Lung microvascular endothelial cell (primary cell): ENCODE measurements around the gene PTGR3. TPM values are rescaled to one million over a fixed set of nuclear protein-coding genes. Genes with fewer than 3 reads are reported as not detected.

Source experiments
- DNase-seq, 2 donors: peaks; one replicate each; pipeline versions ENCODE4 v3.0.0 to v3.0.0-alpha.2; 2010; ENCODE audit warnings: low read depth in 2 of 2
- total RNA-seq: library from RNA; depleted of rRNA; stranded (reverse); fragments of >200 nt; gene quantifications from 2 replicates; pipeline ENCODE4 v1.2.1, GENCODE V29; 2014

The PTGR3 gene
- total RNA-seq, 1 donor from 2014 or later: 10.3 TPM

DNA sequence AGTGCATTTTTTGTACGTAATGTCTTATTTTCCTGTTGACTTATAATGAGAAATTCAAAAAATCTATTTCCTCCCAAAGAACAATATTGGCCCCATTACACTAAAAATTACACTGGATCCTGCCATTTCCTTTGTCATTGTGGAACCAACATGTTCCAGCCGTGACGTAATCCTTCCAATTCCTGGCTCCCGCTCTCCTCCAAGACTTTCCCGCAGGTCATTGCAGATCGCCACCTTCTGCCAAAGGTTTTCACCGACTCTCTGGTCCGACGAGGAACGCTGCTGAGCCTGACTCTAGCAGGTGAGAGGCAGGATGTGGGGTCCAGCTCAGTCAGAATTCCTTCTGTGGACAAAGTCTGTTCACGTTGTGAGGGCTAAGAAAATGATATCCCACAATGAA lies 38.0 kb downstream of the PTGR3 start:
- DNase-seq: peak in 1 of 2 donors; percentile 75

DNA sequence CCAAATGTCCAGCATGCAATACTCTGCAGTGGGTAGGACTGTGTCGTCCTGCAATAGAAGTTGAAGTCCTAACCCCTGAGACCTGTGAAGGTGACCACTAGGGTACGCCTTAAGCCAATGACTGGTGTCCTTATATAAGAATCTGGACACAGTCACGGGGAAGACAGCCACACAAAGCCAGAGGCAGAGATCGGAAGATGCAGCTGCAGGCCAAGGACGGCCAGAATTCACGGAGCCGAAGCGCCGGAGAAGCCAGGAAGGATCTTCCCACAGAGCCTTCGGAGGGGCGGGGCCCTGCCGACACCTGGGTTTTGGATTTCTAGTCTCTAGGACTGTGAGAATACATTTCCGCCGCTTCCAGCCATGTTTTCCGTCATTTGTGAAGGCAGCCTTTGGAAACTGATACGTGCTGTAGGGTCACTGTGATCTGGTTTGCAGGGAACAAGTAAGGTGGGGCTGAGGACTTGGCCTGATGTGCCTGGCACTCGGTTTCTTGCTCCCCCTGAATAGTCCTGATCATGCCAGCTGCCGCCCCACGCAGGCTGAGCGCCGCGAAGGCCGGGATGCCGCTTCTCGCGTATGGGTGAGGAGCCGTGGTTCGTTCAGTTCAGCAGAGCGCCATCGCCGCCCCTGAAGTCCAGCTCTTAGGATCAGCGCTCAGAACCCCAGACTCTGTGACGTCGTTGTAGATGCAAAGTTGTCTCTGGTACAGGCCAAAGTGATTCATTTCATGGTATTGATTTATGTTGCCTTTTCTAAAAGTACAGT lies 38.7 kb downstream of the PTGR3 start:
- peak in 1 of 2 donors; percentile 7 for DNase-seq

DNA sequence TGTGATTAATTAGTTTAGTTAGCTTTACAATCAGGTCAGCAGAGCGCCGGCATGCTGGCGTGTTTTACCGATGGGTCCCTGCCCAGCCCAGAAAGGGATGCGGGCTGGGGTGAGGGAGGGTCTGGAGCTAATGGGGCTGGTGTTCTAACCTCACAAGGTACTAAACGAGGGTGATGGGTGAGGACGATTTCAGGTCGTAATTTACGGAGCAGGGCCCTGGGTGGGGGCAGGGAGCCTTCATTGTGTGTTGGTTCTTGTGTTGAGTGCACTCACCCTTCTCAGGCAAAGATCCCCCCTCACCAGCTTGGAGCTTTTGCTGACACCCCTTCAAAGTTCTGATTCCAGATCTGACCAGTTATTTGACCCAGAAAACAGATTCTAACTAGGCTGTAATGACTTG lies 39.5 kb downstream of the PTGR3 start:
- DNase-seq: no peak

DNA sequence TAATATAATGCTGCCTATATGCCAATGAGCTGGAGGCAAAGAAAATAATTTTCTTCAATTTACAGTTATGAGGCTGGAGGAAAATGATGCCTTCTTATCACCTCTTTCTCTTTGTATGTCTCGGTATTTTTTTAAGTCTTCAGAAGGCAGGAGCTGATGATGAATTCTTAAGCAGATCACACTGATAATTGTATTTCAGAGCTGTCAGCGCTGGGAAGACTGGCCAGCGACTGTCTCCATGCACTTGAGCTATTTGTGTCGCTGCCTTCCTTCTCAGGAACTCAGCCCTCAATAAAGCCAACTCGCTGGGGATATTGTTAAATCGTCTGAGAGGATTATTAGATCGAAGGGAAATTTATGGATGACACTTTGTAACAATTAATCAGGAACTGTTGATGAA lies 40.3 kb downstream of the PTGR3 start:
- no peak for DNase-seq

DNA sequence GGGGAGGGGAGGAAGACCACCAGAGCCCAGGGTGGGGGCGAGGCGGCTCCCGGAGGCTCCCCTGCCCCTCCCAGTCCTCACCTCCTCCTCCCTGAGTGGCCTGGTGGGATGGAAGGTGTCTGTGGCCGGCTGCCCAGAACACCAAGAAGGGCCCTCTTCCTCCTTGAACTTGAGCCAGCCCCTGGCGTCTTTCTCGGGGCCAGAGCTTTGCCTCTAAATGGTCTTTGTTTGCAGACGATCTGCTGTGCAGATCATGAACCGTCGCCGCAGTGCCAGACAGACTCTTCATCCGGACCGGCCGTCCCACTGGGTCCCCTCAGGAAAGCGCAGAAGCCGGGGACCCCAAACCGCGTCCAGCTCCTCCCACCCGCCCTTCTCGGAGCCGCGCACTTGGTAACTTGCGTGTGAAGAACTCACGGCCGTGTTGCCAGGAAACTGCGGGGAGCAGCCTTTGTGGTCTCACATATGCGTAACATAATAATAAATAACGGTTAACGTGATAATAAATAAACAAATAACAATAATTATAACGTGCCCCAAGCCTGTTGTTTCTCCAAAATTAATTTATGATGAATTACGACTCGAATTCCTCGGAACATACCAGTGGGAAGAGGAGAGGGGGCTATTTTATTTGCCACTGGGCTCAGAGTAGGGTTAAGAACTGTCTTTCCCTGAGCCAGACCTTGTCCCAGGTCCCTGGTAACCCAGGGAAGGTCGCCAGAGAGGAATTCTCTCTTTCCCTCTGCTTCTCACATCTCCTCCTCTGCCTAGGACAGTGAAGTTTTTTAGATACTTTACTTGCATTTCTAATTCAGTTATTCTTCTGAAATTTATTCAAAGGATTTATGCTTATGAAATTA lies 41.0 kb downstream of the PTGR3 start:
- peak in 1 of 2 donors; percentile 19 for DNase-seq

DNA sequence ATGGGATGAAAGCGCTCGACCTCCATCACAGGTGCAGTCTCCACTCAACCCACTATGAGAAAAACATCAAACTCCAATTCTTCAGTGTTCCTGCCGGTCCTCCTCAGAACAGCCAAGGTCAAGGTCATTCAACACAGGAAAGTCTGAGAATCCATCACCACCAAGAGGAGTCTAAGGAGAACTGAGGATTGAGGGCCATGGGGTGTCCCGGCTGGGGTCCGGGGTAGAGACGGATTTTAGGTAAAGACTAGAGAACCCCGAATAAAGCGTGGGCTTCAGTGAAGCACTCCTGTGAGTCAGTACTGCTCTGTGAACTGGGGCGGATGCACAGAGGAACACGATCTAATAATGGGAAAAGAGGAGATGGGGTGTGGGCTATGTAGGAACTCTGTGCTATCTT lies 41.8 kb downstream of the PTGR3 start:
- no peak for DNase-seq

DNA sequence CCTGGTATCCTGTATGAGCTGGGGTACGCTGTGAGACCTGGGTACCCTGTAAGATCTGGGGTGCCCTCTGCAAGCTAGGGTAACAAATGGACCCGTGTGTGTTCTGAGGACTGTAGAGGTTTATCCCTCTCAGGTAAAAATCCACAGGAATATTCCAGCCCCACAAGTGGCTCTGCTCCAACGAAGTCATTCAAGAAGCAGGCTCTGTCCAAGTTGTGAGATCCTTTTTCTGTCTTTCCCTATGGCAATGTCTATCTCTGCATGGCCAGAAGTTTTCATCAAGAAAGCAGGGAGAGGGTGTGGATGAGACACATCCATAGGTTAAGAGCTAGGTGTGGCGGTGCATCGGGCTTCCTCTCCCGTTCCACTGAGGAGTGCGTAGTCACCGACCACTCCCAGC lies 43.0 kb downstream of the PTGR3 start:
- no peak for DNase-seq

DNA sequence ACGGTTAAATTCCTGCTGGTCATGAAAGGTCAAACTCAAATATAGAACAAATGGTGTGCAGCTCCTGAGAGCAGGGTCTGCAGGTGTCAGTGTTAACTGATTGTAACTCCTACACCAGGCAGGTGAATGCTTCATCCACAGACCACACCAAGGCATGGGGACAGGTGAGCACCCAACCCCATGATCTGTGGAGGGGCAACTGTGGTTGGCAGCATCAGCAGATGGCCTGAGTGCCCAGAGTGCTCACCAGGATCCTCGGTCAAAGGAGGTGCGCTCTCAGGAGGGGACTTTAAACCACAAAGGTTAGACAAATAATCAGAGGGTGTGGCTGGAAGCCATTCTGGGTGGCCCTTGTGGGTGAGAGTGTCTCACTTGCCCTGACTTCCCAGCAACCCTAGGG lies 44.5 kb downstream of the PTGR3 start:
- DNase-seq: no peak

DNA sequence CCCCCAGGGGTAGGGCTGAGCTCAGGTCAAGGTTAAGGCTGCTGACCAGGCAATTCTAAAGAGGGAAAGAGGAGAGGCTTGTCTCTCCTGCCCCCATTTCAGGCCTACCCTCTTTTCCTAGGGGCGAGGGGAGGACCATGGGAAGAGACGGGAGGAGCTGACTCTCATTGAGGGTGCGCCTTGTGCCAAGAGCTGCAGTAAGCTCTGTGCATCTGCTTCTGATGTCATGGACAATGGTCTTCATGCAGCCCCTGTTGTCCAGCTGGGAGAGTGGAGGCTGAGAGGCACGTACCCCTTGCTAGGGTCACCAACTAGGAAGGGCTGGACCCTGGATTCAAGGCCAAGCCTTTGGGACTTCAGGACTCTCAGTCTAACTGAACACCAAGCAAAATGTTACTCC lies 45.2 kb downstream of the PTGR3 start:
- no peak for DNase-seq

DNA sequence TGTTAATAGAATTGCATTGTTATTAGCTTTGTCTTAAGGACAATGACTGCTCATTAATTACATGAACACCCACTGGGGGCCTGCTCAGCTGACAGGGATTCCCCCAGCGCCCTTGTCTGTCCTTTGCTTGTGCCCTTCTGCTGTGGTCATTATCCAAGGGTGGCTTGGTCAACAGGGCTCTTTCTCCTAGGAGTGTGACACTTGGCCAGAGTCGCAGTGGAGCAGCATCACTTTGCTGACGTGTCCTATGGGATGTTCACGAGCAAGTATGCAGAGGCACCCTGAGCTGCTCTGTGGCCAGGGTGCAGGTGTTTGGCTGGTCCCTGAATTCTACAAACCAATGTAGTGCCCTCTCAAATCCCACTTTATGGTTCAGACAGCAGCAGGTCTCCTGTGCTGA lies 46.0 kb downstream of the PTGR3 start:
- no peak for DNase-seq

DNA sequence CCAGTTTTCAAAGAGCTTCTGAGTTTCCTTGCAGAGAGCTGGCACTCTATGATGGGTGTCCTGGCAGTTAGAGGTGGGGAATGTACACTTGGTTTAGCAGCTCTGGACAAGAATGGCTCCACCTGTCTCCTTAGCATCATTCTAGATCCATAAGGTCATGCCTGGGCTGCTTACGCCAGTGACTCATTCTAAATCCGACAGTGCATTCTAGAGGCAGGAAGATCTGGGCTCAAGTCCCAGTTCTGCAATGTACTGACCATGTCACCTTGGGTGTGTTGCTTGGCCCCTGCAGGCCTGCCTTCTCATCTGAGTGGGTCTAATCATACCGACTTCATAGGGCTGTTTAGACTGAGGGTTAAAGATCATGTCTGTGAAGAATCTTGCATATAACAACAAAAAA lies 46.5 kb downstream of the PTGR3 start:
- peak; percentile 36 to 66 for DNase-seq

DNA sequence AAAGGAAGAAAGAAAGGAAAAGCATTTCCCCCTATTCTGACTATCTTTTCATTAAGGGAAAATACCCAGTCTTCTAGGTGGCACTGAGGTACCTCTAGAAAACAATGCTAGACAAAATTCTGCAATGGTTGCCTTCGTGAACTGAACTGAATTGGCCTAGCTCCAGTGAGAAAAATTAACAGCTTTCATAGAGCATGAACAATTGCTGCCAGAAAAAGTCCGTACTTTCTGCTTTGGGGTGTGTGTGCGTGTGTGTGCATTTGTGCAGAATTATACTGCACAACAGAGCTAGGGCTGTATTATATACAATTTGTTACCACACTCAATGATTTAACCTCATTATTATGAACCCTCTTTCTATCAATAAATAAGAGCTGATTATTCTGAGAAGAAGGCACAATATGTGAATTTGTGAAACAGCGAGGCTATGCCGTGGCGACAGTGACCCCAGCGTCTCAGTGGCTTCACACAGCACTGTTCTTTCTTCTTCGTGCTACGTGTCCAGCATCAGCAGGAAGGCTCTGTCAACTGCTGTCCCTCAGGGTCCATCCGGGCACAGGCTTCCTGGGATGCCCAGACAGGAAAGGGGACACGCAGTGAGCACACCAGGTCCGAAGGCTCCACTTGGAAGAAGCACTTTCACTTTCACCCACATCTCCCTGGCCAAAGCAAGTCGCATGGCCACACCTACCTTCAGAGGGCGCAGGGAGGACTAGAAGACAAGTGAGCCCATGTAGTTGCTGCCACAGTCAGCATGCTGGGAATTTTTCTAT lies 47.5 kb downstream of the PTGR3 start:
- peak; percentile 50 to 69 for DNase-seq

DNA sequence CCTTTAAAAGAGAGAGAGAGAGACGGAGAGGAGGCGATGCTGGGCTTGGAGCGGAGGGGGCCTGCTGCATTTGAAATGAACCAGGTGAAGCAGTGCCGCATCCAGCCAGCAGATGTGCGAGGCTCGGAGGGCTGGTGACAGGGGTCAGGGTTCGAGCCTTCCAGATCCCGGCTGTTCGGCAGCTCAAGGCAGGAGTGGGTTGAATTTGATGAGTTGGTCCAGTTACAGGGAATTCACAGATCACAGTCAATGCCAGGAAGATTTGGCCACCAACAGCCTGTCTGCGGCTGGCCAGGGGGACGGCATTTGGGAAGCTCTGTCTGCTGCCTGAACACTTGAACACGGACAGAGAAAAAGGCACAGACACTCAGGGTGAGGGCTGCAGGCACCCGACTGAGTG lies 48.6 kb downstream of the PTGR3 start:
- no peak for DNase-seq

DNA sequence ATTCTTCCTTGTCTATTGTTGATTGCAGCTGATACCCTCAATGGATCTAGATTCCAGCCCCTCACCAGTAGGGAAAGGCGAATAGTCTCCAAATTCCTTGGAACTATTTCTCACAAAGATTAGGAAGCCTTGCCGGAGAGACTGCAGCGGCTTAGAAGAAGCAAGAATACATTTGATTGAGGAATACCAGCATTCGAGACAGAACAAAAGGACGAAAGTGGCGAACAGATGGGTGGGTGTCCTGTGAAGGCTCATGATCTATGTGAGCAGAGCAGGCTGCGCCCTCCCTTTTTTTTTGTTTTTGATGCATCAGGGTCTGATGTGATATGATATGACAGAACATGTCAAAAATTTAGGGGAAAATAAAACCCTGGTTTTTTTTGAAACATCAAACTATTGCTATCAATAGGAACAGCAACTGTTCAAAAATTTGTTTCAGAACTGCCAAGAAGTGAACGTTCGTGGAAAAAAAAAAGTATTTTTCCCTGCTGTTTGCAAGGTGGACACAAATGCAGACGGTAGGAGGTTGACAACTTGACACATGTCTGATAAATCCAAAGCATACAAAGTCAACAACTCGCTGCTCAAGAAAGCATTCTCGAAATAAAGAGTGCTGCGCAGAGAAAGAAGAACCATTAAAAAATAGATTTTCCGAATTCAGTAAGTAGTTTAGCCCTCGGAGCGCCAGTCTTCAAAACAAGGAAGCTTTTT lies 49.1 kb downstream of the PTGR3 start:
- no peak for DNase-seq

DNA sequence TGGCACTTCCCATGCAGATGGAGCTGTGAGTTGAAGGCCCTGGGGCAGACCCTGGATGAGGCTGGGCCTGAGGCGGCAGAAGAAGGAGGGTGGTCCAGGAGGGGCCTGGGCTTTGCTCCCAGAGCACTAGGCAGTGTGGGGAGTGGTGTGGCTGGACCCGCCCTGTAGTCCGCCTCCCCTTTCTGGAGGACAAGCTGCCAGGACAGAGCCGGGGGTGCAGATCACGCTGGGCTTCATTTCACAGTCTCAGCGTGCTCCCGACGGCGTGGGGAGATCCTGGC lies 49.8 kb downstream of the PTGR3 start:
- no peak for DNase-seq

Other genes with a start within 250 kb of the PTGR3 start
- 6.5 and 12.5 TPM in 2 replicates for gene TSHZ1, start 1.7 kb upstream of the PTGR3 start, total RNA-seq
- not detected in 2 replicates for gene SMIM21, start 218.6 kb upstream of the PTGR3 start, total RNA-seq